Activated CD8-positive, alpha-beta memory T cell treated with anti-CD3 and anti-CD28 coated beads, Interleukin-2, amount 10 ng/mL, durations not matched to agents 7 days and 5 days (primary cell): ENCODE data around the gene ROR2. TPM values are rescaled to one million over a fixed set of nuclear protein-coding genes. Genes with fewer than 3 reads are reported as not detected.

Experiments
- ATAC-seq: fragments of 150-1000 bp; cut with Tn5 transposase; one replicate; pipeline ENCODE4 v1.10.0; 2021; ENCODE audit warnings: moderate library complexity
- CTCF ChIA-PET: fragments of 350-600 bp; sonication (Branson Sonifier 250); formaldehyde crosslinking; loops from one replicate; lab custom pipeline; 2021; ENCODE audit warnings: antibody characterized with exemption; lab: Charles Lee
- DNase-seq: peaks from one replicate; pipeline ENCODE4 v3.0.0-alpha.2; 2020
- H3K27ac Mint-ChIP-seq: one replicate; pipeline ENCODE4 v1.8.0; 2021; ENCODE audit warnings: mild to moderate bottlenecking, mixed read lengths
- H3K27me3 Mint-ChIP-seq: one replicate; pipeline ENCODE4 v1.8.0; 2021; ENCODE audit warnings: mixed read lengths
- H3K36me3 Mint-ChIP-seq: one replicate; pipeline ENCODE4 v1.8.0; 2021; ENCODE audit warnings: mild to moderate bottlenecking, mixed read lengths
- H3K4me1 Mint-ChIP-seq: one replicate; pipeline ENCODE4 v1.8.0; 2021; ENCODE audit warnings: mixed read lengths
- H3K4me3 Mint-ChIP-seq: one replicate; pipeline ENCODE4 v1.8.0; 2021; ENCODE audit warnings: mild to moderate bottlenecking, moderate library complexity, mixed read lengths
- H3K9me3 Mint-ChIP-seq: one replicate; pipeline ENCODE4 v1.8.0; 2022; ENCODE audit warnings: low read depth, mixed read lengths
- total RNA-seq, 2 experiments: library from RNA; stranded (reverse); gene quantifications; one replicate each; pipeline ENCODE4 v1.2.3, GENCODE V29; 2021

Gene ROR2
- total RNA-seq, 2 experiments from 2014 or later, result 3.0 to 3.2 TPM

DNA sequence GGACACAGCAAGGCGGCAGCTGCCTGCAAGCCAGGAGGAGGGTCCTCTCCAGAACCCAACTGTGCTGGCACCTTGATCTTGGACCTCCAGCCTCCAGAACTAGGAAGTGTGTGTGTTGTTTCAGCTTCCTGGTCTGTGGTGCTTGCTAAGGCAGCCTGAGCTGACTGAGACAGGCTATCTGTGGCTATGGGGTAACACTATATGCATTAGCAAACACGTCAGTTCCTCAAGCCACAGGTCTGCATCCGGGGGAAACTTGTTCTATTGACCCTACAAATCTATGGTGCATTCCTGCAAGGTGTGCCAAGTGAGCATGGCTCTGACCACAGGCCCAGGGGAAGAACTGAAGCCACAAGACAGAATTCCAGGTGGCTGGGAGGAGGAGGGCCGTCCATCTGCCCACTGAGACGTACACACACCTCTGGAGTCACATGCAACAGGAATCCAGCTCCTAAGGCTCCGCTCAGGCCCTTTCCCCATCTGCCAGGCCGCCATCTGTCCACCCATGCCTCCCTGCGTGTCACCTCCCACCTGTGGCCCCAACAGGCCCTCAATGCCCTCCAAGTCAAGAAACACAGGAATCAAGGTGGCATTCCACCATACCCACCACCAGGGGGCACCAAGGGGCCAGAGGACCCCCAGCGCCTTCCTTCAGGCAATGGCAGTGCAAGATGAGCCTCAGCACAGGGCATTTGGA lies 174.9 kb downstream of the ROR2 start:
- Mint-ChIP-seq H3K27ac (no peak overlapping the region), H3K4me3 (no peak overlapping the region), H3K4me1 (peaks cover 6% of the 10 kb centered on the region), H3K27me3 (peaks cover 36% of the 10 kb centered on the region), H3K36me3 (no peaks in the 10 kb centered on the region), H3K9me3 (no peaks in the 10 kb centered on the region)
- ATAC-seq (peak; percentile 88), DNase-seq (peak; percentile 83)
- CTCF ChIA-PET, result interaction anchor here (0.9 to 7.6 kb wide), 10 partner anchors 10 to 204 kb away, joined by 3 to 74 read pairs (median 4); partner anchors contain the start of gene ROR2

DNA sequence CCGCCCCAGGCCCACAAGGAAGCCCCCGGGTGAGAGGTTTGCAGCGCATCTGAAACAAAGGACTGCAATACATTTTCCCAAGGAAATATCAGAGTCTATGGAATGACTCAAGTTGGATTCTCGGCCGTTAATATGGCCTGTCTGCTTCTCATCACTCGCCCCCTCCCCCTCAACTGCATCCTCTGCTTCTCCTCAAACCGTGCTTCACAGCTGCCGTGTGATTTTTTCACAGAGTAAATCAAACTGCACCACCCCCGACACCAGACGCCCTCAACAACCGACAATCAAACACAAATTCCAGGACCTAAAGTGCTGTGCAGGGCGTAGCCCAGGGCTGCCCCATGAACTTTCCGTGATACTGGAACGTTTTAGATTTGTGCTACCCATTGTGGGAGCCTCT lies 176.9 kb downstream of the ROR2 start:
- Mint-ChIP-seq H3K36me3 (no peaks in the 10 kb centered on the region), H3K4me3 (no peak overlapping the region), H3K9me3 (no peaks in the 10 kb centered on the region), H3K27me3 (peaks cover 31% of the 10 kb centered on the region), H3K27ac (no peak overlapping the region), H3K4me1 (peaks cover 6% of the 10 kb centered on the region)
- CTCF ChIA-PET, result interaction anchor here (1.5 to 7.6 kb wide), 3 partner anchors 8 to 179 kb away, joined by 3 to 74 read pairs (median 14); partner anchors contain the start of gene ROR2
- DNase-seq, result no peak
- ATAC-seq, result no peak

DNA sequence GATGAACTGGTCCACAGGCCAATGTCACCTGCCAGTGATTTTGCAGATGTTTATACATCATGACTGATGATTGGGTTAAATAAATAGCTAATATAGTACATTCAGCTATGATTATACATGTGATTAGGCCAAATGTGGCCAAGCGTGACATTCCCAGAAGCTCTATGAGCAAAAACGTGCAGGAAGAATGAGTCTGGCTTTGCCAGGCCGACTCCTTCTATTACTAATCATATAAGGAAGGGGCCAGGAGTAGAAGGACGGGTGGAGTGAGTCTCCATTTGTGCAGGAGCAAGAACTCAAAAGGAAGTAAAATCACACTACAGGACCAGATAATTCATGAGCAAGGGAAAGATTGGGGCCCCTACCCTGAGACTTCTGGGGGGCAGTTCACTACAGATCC lies 178.2 kb downstream of the ROR2 start:
- CTCF ChIA-PET, result interaction anchor here (0.7 to 7.6 kb wide), 3 partner anchors 37 to 204 kb away, joined by 3 to 74 read pairs (median 5); partner anchors contain the start of gene ROR2

DNA sequence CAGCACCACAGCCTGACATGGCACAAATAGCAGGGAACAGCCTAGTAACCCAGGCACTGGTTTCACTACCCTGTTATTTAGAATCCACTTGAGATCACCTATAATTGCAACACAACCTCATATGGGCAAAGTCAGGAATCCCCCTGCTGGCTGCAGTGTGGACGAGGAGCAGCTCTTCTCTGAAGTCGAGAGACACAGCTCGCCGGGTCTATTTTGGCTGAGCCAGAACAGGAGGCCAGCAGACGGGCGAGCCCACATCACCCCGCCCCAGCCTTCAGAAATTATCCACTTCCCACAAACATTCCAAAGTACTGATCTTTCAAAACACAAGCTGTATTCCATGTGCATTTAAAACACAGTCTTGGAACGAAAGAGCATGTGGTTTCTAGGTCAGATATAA lies 179.0 kb downstream of the ROR2 start:
- Mint-ChIP-seq H3K27ac (no peak overlapping the region), H3K27me3 (peaks cover 27% of the 10 kb centered on the region), H3K4me3 (no peak overlapping the region), H3K36me3 (no peaks in the 10 kb centered on the region), H3K4me1 (no peaks in the 10 kb centered on the region), H3K9me3 (no peaks in the 10 kb centered on the region)
- no peak for ATAC-seq
- DNase-seq, result no peak
- CTCF ChIA-PET, result interaction anchor here (0.9 to 7.6 kb wide), 4 partner anchors 36 to 856 kb away, joined by 3 to 74 read pairs (median 4); partner anchors contain the start of gene ROR2

More for the DNA sequence above, 178.2 kb downstream of the ROR2 start:
- Mint-ChIP-seq H3K27ac (no peak overlapping the region), H3K27me3 (peaks cover 26% of the 10 kb centered on the region), H3K4me3 (no peak overlapping the region), H3K9me3 (no peaks in the 10 kb centered on the region), H3K36me3 (no peaks in the 10 kb centered on the region), H3K4me1 (peaks cover 3% of the 10 kb centered on the region)
- DNase-seq (no peak), ATAC-seq (no peak)

DNA sequence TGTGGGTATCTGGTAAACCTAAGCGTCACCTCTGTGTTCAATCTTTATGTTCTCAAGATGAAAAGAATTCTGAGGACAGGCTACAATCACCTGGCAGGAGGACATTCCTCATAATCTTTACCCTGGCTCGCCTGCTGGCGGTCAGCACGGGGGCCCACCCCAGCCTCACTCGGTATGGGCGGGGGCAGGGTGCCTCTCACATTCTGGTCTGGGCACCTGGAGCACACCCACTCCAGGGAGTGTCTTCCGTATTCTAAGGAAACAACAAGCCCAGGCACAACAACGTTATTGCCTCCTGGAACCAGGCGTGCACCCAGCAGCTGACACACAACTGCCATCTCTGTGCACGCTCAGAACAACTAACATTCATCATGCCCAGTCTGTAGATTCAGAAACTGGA lies 179.8 kb downstream of the ROR2 start:
- no peak for DNase-seq
- Mint-ChIP-seq H3K36me3 (no peaks in the 10 kb centered on the region), H3K27ac (no peak overlapping the region), H3K4me1 (no peaks in the 10 kb centered on the region), H3K9me3 (peaks cover under 1% of the 10 kb centered on the region), H3K27me3 (peaks cover 27% of the 10 kb centered on the region), H3K4me3 (no peak overlapping the region)
- ATAC-seq, result no peak
- CTCF ChIA-PET, result interaction anchor here (7.6 kb wide), 1 partner anchor 182 kb away, joined by 74 read pairs; the partner anchor contains the start of gene ROR2

DNA sequence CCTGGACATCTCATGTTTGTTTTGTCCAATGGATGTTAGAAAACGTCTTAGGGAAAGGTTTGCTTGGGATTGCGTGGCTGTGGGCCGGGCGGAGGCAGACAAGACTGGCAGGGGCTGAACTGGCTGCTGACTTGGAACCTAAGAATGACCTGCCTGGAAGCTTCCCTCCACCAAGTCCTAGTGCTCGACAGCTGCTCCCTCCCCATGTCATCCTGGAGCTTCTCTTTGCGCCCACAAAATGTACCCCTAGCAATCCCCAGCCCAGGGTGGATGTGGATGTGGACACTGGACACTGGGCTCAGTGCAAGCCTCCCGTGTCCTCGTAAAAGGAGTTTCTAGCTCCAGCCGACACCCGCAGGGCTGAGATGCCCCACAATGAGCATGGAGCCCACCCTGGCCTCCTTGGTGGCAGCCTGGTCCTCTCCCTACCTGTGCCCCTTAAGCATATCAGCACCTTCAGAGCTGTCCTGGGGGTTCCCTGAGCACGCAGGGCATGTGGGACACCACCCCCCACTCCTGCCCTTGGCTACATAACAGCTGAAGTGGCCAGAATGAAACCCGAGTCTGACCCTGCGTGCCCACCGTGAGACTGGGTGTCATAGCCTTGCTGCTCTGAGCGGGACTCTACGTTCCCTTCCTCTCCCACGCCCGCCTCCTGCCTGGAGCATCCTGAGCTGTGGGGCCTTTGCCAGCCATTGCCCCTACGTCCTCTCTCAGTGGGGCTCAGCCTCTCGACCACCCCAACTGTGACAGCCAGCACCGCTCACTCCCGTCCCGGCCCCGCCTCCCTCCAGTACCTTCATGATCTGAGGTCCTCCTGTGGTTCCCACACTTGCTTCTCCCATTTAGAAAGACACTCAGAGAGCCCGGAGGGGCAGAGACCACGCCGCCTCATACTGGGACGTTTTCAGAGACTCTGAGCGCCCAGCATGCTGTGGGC lies 180.8 kb downstream of the ROR2 start:
- no peak for ATAC-seq
- no peaks in the 10 kb centered on the region for H3K36me3 Mint-ChIP-seq
- no peak overlapping the region for H3K27ac Mint-ChIP-seq
- CTCF ChIA-PET, result interaction anchor here (0.8 kb wide), 1 partner anchor 9 kb away, joined by 4 read pairs; no protein-coding TSS in a partner anchor
- no peaks in the 10 kb centered on the region for H3K4me1 Mint-ChIP-seq
- peaks cover 35% of the 10 kb centered on the region for H3K27me3 Mint-ChIP-seq
- H3K4me3 Mint-ChIP-seq, result no peak overlapping the region
- DNase-seq, result no peak
- peaks cover 9% of the 10 kb centered on the region for H3K9me3 Mint-ChIP-seq

DNA sequence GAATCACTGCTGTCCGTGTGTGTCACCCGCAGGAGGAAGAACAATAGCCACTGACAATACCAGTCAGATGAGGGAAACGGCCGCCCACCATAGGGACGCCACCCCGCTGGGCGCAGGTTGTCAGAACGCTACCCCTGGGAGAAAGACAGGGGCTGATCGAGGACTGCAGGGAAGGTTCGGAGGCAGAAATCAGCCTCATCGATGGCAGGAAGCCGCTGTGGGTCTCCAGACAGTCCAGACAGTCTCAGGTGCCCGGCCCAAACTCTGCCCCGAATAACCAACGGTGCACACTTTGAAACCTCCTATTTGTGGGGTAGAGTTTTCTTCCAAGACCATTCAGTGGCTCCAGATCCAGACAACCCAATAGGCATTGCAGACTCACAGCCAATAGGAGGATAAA lies 181.5 kb downstream of the ROR2 start:
- H3K27me3 Mint-ChIP-seq, result peaks cover 33% of the 10 kb centered on the region
- H3K4me1 Mint-ChIP-seq, result no peaks in the 10 kb centered on the region
- H3K27ac Mint-ChIP-seq, result no peak overlapping the region
- no peak overlapping the region for H3K4me3 Mint-ChIP-seq
- no peak for ATAC-seq
- H3K36me3 Mint-ChIP-seq, result no peaks in the 10 kb centered on the region
- no peak for DNase-seq
- peaks cover 10% of the 10 kb centered on the region for H3K9me3 Mint-ChIP-seq
- CTCF ChIA-PET, result interaction anchor here (0.8 kb wide), 1 partner anchor 8 kb away, joined by 4 read pairs; no protein-coding TSS in a partner anchor

DNA sequence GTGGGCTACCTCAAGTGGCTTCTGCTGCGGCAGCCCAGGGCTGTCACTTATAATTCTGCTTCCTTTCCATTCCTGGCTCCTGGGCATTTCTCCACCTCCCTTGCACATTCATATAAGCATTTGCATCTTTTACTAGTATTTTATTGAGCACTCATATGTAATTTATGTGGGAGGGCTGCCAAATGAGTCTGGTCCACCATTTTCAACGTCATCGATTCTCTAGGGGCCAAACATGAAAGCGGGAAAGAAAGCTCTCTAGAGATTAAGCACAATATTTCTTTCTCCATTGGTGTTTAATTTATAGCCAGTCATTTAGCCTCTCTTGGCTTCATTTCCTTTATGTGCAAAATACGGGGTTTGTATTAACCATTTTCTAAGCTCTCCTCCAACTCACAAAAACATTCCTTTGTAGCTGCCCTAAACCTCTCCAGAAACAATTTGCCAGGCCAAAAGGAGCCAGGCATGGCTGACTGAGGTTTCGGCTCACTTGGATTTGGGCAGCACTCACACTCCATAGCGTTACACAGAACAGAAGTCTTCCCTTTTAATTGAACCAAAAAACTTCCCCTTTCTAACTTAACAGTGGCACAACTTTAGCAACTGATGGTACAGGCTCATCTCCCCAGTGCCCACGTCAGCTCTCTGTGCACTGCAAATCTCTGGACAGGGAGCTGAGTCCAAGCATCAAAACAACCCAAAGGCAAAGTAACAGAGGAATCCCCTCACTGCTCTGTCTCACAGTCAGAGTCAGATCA lies 183.5 kb downstream of the ROR2 start:
- no peak overlapping the region for H3K4me3 Mint-ChIP-seq
- H3K27ac Mint-ChIP-seq, result no peak overlapping the region
- CTCF ChIA-PET, result interaction anchor here (4.2 kb wide), 1 partner anchor 8 kb away, joined by 14 read pairs; no protein-coding TSS in a partner anchor
- no peaks in the 10 kb centered on the region for H3K36me3 Mint-ChIP-seq
- H3K4me1 Mint-ChIP-seq, result no peaks in the 10 kb centered on the region
- DNase-seq (no peak), ATAC-seq (no peak)
- H3K9me3 Mint-ChIP-seq, result peaks cover 10% of the 10 kb centered on the region
- peaks cover 47% of the 10 kb centered on the region for H3K27me3 Mint-ChIP-seq

DNA sequence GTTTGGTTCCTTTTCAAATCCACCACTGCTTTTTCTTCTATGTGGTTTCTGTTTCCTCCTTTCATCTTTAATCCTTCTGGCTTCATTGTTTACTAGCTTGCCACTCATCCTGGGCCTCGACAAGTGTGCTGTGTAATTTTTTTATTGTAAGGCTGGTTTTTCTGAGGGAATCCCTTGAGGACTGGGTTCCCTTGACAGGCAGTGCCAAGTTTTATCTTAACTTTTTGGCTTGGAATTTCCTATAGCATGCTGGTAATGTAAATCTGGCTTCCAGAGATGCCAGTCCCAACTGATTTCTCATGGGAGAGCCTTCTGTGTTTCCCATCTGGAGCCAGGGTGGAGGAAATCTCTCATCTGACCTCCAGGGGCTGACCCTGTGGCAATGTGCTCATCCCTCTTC lies 184.7 kb downstream of the ROR2 start:
- ATAC-seq, result no peak
- DNase-seq, result no peak
- CTCF ChIA-PET, result interaction anchor here (2.1 to 4.2 kb wide), 2 partner anchors 9 to 185 kb away, joined by 6 to 14 read pairs; partner anchors contain the start of gene ROR2
- Mint-ChIP-seq H3K4me3 (no peak overlapping the region), H3K27ac (no peak overlapping the region), H3K9me3 (peaks cover 10% of the 10 kb centered on the region), H3K36me3 (no peaks in the 10 kb centered on the region), H3K4me1 (no peaks in the 10 kb centered on the region), H3K27me3 (peaks cover 47% of the 10 kb centered on the region)

DNA sequence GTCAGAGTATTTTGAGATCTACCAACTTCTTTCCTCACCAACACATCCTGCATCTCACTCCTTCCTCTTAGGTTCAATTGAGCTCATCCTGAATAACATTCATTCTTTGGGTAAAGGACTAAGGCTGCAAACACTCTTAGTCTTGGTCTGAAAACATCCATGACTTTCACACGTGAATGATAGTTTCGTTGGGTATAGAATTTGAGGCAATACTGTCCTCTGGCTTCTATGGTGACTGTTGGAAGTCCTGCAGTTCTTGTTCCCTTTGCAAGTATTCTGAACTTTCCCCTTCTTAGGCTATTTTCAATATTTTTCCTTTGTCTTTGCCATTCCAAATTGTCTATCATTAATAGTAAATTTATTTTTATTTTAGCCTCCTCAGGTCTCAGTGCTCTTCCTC lies 185.4 kb downstream of the ROR2 start:
- H3K36me3 Mint-ChIP-seq, result no peaks in the 10 kb centered on the region
- no peak overlapping the region for H3K27ac Mint-ChIP-seq
- H3K9me3 Mint-ChIP-seq, result peaks cover 10% of the 10 kb centered on the region
- ATAC-seq, result no peak
- CTCF ChIA-PET, result interaction anchor here (2.1 to 4.2 kb wide), 2 partner anchors 10 to 186 kb away, joined by 6 to 14 read pairs; partner anchors contain the start of gene ROR2
- H3K4me1 Mint-ChIP-seq, result no peaks in the 10 kb centered on the region
- peaks cover 47% of the 10 kb centered on the region for H3K27me3 Mint-ChIP-seq
- no peak overlapping the region for H3K4me3 Mint-ChIP-seq
- DNase-seq, result no peak

DNA sequence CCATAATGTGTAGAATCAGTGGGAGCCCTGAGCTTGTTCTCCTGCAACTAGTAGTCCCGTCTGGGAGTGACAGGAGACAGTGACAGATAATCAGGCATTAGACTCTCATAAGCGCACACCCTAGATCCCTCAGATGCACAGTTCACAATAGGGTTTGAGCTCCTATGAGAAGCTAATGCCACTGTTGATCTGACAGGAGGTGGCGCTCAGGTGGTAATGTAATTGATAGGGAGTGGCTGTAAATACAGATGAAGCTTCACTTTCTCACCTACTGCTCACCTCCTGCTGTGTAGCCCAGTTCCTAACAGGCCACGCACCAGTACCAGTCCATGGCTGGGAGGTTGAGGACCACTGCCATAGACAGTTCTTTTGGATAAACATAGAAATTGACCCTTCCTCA lies 188.7 kb downstream of the ROR2 start:
- H3K4me1 Mint-ChIP-seq, result no peaks in the 10 kb centered on the region
- DNase-seq (no peak), ATAC-seq (no peak)
- H3K36me3 Mint-ChIP-seq, result no peaks in the 10 kb centered on the region
- no peak overlapping the region for H3K27ac Mint-ChIP-seq
- H3K4me3 Mint-ChIP-seq, result no peak overlapping the region
- CTCF ChIA-PET, result interaction anchor here (1.0 to 2.4 kb wide), 4 partner anchors 21 to 189 kb away, joined by 3 to 6 read pairs (median 6); partner anchors contain the start of gene ROR2
- H3K9me3 Mint-ChIP-seq, result peaks cover 10% of the 10 kb centered on the region
- H3K27me3 Mint-ChIP-seq, result peaks cover 39% of the 10 kb centered on the region

DNA sequence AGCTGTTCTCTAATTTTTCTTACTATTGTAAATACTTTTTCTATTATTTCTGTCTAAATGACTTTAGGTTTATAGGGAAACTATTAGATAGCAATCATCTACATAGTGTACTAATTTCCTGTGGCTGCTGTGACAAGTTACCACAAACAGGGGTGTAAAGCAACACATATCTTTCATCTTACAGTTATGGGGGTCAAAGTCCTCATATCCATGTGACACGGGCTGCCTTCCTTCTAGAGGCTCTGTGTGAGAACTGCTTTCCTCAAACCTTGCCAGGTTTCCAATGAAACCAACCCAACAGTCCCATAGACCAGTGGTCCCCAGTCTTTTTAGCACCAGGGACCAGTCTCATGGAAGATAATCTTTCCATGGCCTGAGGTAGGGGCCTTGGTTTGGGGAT lies 189.1 kb downstream of the ROR2 start:
- H3K4me3 Mint-ChIP-seq, result no peak overlapping the region
- CTCF ChIA-PET, result interaction anchor here (1.0 to 2.4 kb wide), 4 partner anchors 21 to 189 kb away, joined by 3 to 6 read pairs (median 6); partner anchors contain the start of gene ROR2
- no peaks in the 10 kb centered on the region for H3K4me1 Mint-ChIP-seq
- ATAC-seq (no peak), DNase-seq (no peak)
- H3K27ac Mint-ChIP-seq, result no peak overlapping the region
- no peaks in the 10 kb centered on the region for H3K36me3 Mint-ChIP-seq
- H3K27me3 Mint-ChIP-seq, result peaks cover 34% of the 10 kb centered on the region
- H3K9me3 Mint-ChIP-seq, result peaks cover 10% of the 10 kb centered on the region
